AG08396 (cell line): ENCODE results near the gene ZCWPW2.

Source experiments
- DNase-seq: peaks from one replicate; pipeline ENCODE4 v3.0.0; 2012; ENCODE audit warnings: low spot score, mixed read lengths

The ZCWPW2 gene

GRCh38 chr3:28348629-28349468 lies at the start of gene ZCWPW2, which contains the start of gene AZI2:
Gene ZCWPW2, plus strand, starts transcription at chr3:28348721. Its CDS starts 64,348 bp downstream, at chr3:28413069.
Gene AZI2, minus strand, starts transcription at chr3:28348824. Its CDS starts 8,207 bp downstream, at chr3:28340617.
- DNase-seq: peak; percentile 90

DNA sequence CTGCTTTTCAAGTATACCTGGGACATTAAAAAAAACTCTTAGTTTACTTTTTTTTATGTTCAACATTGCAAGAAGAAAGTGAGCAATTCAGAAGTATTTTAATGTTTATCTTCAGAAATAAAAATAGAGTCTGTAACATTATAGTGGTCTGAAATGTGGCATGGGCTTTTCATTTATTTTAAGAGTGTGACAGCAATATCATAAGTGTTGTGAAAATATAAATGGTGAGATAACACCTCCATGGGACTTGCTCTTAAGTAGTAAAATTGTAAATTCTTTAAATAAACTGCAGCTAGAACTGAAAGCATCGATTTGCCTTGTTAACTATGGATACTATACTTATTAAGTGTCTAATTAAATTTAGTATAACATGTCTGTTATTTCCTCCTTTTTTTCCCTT lies 48.8 kb upstream of the ZCWPW2 start:
- no peak for DNase-seq

- DNase-seq: no peak
Measured at GRCh38 chr3:28300345-28300962, 48.1 kb upstream of the ZCWPW2 start.

- no peak for DNase-seq
Measured at GRCh38 chr3:28301688-28302087, 46.8 kb upstream of the ZCWPW2 start.

DNA sequence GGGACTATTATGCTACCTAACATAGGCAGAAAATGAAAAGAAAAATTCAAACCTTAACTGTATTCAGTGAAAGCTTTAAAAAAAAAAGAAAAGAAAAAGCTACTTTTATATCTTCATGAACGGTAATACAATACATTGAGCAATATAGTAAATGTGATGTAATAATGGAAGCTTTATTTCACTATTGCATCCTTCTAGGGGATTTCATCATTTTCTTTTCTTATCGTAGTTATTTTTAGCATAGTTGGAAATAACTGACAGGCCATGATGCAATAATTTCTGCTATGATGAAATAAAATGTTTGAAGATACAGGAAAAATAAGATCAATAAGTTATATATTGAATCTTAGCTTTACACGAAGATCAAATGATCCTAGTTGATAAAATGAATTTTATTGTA lies 40.3 kb upstream of the ZCWPW2 start:
- DNase-seq: no peak

DNA sequence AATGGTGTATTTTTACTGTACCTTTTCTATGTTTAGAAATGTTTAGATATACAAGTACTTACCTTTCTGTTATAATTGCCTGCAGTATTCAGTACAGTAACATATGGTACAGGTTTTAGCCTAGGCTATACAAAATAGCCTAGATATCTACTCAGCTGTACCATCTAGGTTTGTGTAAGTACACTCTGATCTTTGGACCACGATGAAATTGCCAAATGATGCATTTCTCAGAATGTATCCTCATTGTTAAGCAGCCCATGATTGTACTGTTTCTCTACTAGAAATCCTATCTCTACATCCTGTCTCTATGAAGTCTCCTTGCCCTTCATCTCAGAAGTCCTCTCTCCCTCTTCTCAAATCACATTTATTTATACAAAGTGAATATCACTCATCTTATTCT lies 32.8 kb upstream of the ZCWPW2 start:
- DNase-seq: no peak

- DNase-seq: no peak
Measured at GRCh38 chr3:28316226-28316625, 32.3 kb upstream of the ZCWPW2 start.

DNA sequence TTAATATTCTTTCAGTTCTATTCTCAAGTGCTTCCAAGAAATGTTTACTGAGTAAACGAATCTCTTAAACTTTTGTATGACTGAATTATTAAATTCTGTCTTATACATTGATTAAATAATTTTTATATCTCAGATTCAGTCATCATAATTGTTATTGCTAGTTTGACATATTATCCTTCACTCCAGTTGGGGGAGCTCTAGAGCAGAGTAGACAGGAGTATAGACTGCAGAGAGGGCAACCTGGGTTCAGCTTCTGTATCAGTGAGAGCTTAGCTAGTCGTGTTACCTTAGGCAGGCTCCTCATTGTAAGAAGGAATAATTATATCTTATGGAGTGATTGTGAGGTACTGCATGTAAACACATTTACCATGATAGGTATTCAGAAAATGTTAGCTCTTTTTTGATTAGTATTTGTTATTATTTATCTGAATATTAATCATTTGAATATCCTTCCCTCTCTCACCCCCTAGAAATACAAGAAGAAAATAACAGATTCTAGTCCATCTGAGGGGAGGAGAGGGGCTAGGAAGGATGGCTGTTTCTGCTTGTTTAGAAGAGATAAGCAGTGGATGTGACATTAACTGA lies 31.0 kb upstream of the ZCWPW2 start:
- DNase-seq: peak; percentile 43

GRCh38 chr3:28320981-28321380 lies 27.5 kb upstream of the ZCWPW2 start:
- DNase-seq: no peak

- no peak for DNase-seq
Measured at GRCh38 chr3:28322464-28322863, 26.1 kb upstream of the ZCWPW2 start.

DNA sequence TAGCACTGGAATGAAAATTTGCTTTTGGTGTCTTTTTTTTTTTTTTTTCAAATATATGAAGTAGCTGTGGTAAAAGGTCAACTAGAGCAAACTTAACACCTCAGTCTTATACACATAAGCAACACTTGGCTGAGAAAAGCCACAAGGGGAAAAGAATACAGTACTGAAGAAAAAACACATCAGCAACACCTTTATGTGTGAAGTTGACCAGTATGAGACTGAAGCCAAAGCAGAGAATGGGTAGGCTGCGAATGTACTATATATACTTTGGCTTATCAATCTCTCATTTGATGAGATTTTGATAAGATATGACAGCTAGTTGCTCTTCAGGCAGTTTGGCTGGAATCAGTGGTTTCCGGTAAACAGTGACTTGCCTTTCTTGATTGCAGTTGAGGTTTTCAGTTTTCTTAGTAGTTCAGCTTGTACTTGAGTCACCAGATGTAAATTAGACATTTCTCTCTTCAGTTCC lies 22.0 kb upstream of the ZCWPW2 start:
- DNase-seq: no peak

- DNase-seq: no peak
Measured at GRCh38 chr3:28328188-28329151, 20.1 kb upstream of the ZCWPW2 start.

DNA sequence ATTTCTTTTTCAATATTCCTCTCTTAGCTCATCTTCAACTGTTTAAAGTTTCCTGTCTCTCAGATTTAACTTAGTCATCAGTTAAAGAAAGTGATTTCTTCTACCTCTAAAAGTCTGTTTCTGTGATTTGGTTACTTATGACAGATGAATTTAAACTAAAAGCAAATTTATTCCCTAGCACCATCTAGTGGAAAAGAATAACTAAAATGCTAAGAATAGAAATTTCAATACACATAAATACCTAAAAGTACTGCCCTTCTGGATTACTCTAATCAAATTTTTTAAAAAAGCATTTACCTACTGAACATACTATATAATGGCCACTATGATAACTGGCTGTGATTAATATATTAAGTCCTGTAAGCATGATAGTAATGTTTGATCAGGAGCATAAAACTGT lies 14.0 kb upstream of the ZCWPW2 start:
- no peak for DNase-seq

GRCh38 chr3:28335246-28335645 lies 13.3 kb upstream of the ZCWPW2 start:
- DNase-seq: no peak

DNA sequence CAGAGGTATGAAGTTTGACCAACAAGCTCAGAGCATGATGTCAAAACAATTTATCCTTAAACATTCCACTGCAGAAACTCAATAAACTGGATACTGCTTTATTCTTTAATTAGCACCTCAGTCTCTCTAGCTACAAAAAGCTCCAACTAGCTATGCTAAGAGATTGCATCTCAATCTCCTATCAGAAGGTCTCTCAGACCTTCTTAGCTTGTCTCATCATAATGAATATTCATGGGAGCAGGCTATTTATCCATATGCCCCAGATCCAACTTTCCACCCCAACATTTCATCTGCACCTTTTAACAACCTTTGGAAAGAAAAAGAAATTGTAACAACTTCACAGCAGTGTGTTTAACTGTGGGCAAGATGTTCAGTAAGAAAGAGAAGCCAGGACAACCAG lies 11.3 kb upstream of the ZCWPW2 start:
- DNase-seq: no peak

DNA sequence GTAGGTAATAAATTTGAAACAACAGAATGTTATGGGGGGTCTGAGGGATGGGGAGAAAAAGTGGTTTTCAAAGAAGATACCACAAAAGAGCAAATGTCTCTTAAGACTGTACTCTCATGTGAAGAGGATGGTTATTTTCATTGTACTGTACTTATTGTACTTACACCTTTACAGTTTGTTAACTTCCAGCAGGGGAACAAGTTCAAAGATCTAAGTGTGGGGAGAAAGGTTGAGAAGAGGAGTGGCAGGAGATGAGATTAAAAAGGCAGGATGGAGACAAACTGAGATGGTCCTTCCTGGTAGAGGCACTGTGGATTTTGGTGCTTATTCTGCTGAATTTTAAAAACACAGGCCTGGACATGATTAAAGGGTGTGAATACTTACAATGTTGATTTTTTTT lies 5.4 kb upstream of the ZCWPW2 start:
- no peak for DNase-seq

- DNase-seq: no peak
Measured at GRCh38 chr3:28345690-28346089, 2.8 kb upstream of the ZCWPW2 start.

GRCh38 chr3:28347374-28348264 lies 902 bp upstream of the ZCWPW2 start:
- no peak for DNase-seq

- DNase-seq: peak; percentile 82
Measured at GRCh38 chr3:28348265-28348628, 274 bp upstream of the ZCWPW2 start.

- peak; percentile 6 for DNase-seq
Measured at GRCh38 chr3:28349469-28350000, 1.0 kb downstream of the ZCWPW2 start.

GRCh38 chr3:28376424-28376823 lies 27.9 kb downstream of the ZCWPW2 start:
- peak; percentile 4 for DNase-seq
